Endothelial cell of umbilical vein (primary cell): ENCODE data around the gene MORN5. TPM values are rescaled to one million over a fixed set of nuclear protein-coding genes. Genes with fewer than 3 reads are reported as not detected.

Experiments used
- BruUV-seq: library from RNA; stranded (reverse); fragments of 400-500 nt; replicated peaks from 2 replicates; lab custom pipeline; 2021; lab: Mats Ljungman, UMichigan
- CTCF ChIA-PET: fragments of 300-600, 350-600 bp; sonication (Branson Sonifier 250); formaldehyde crosslinking; loops from one replicate; lab custom pipeline; 2021; ENCODE audit warnings: antibody characterized with exemption, inconsistent platforms; lab: Charles Lee
- POLR2A ChIA-PET: fragments of 300-600, 350-600 bp; sonication (Branson Sonifier 250); formaldehyde crosslinking; loops from one replicate; lab custom pipeline; 2021; ENCODE audit warnings: antibody characterized with exemption, inconsistent platforms; lab: Charles Lee
- DNase-seq: peaks from one replicate; pipeline ENCODE4 v3.0.0-alpha.2; 2011; ENCODE audit warnings: low read depth, low spot score
- FAIRE-seq: peaks from 2 replicates; lab custom pipeline; 2011; peaks lifted over from hg19 to GRCh38; lab: Jason Lieb, UNC
- H2AFZ ChIP-seq: 2 replicates; pipeline ENCODE4 v1.6.0; 2012; ENCODE audit warnings: low read depth, low read length, control low read depth, inconsistent platforms
- H3K27ac ChIP-seq: 2 replicates; pipeline ENCODE4 v1.5.1; 2011; ENCODE audit warnings: low read depth, mild to moderate bottlenecking, control low read depth, low read length, moderate library complexity; ENCODE audit not compliant: insufficient read depth
- H3K27me3 ChIP-seq, 2 experiments: 2 replicates each; pipeline versions ENCODE4 v1.6.0 to v1.6.1; 2011; ENCODE audit warnings: low read length in 2 of 2, mixed read lengths in 1 of 2; ENCODE audit not compliant: control insufficient read depth in 2 of 2, insufficient read depth in 2 of 2
- H3K36me3 ChIP-seq, 2 experiments: 2 replicates in 1 of 2; 3 replicates in 1 of 2; pipeline ENCODE4 v1.5.1; 2011; ENCODE audit warnings: low read length in 2 of 2, mild to moderate bottlenecking in 1 of 2, moderate library complexity in 1 of 2; ENCODE audit not compliant: control insufficient read depth in 2 of 2, insufficient read depth in 2 of 2; ENCODE audit errors: extremely low read depth in 1 of 2
- H3K4me1 ChIP-seq: 3 replicates; pipeline ENCODE4 v1.5.1; 2011; ENCODE audit warnings: mild to moderate bottlenecking, low read length; ENCODE audit not compliant: control insufficient read depth, insufficient read depth; ENCODE audit errors: extremely low read depth
- H3K4me2 ChIP-seq: 2 replicates; pipeline ENCODE4 v1.6.1; 2011; ENCODE audit warnings: low read length, control low read depth, mixed read lengths; ENCODE audit not compliant: insufficient read depth
- H3K4me3 ChIP-seq, 3 experiments: fragments of 200-600 bp in 1 of 3; sonication (generic), shearing (Covaris generic) in 1 of 3; replicated peaks in 1 of 3; 2 replicates each; pipeline ENCODE4 v1.5.1; 2011 to 2016; ENCODE audit warnings: control low read depth in 3 of 3, low read length in 3 of 3, mild to moderate bottlenecking in 2 of 3, inconsistent platforms in 1 of 3, low read depth in 1 of 3, moderate library complexity in 1 of 3; ENCODE audit not compliant: insufficient read depth in 1 of 3
- H3K79me2 ChIP-seq: 2 replicates; pipeline ENCODE4 v1.6.0; 2012; ENCODE audit warnings: low read length, inconsistent platforms; ENCODE audit not compliant: control insufficient read depth, insufficient read depth
- H3K9ac ChIP-seq: replicated peaks from 2 replicates; pipeline ENCODE3; 2011; ENCODE audit warnings: low read length, control low read depth; ENCODE audit not compliant: insufficient read depth; ENCODE audit errors: extremely low read depth
- H3K9me1 ChIP-seq: replicated peaks from 3 replicates; pipeline ENCODE4 v1.6.0; 2011; ENCODE audit warnings: mild to moderate bottlenecking, low read length; ENCODE audit not compliant: control insufficient read depth, insufficient read depth; ENCODE audit errors: extremely low read depth
- H3K9me3 ChIP-seq: replicated peaks from 2 replicates; pipeline ENCODE4 v1.5.1; 2012; ENCODE audit warnings: low read length, inconsistent platforms; ENCODE audit not compliant: control insufficient read depth, insufficient read depth
- H4K20me1 ChIP-seq: replicated peaks from 2 replicates; pipeline ENCODE3; 2011; ENCODE audit warnings: mild to moderate bottlenecking, low read length; ENCODE audit not compliant: control insufficient read depth, insufficient read depth; ENCODE audit errors: extremely low read depth
- CTCF ChIP-seq, 2 donors: IDR thresholded peaks; 1 replicate in 1 of 2; 2 replicates in 1 of 2; pipeline ENCODE4 v1.5.1; 2011; ENCODE audit warnings: low read length in 2 of 2, mild to moderate bottlenecking in 2 of 2, moderate library complexity in 2 of 2, control low read depth in 1 of 2, inconsistent platforms in 1 of 2, low read depth in 1 of 2; ENCODE audit not compliant: insufficient read depth in 1 of 2; ENCODE audit errors: extremely low read depth in 1 of 2
- EZH2 ChIP-seq: IDR thresholded peaks from 2 replicates; pipeline ENCODE4 v1.6.1; 2012; ENCODE audit warnings: borderline replicate concordance, low read depth, mild to moderate bottlenecking, moderate library complexity, low read length, inconsistent platforms; ENCODE audit not compliant: severe bottlenecking
- FOS ChIP-seq: IDR thresholded peaks from 2 replicates; pipeline ENCODE4 v1.6.1; 2011; ENCODE audit warnings: mild to moderate bottlenecking, low read length, moderate library complexity, borderline replicate concordance; ENCODE audit not compliant: insufficient read depth
- GATA2 ChIP-seq: IDR thresholded peaks from 2 replicates; pipeline ENCODE4 v1.7.0; 2011; ENCODE audit warnings: low read depth, mild to moderate bottlenecking, moderate library complexity, mixed read lengths, low read length; ENCODE audit not compliant: insufficient read length, insufficient read depth
- JUN ChIP-seq: IDR thresholded peaks from 2 replicates; pipeline ENCODE4 v1.6.1; 2011; ENCODE audit warnings: borderline replicate concordance, low read depth; ENCODE audit not compliant: insufficient read length, insufficient read depth
- MAX ChIP-seq: IDR thresholded peaks from 2 replicates; pipeline ENCODE4 v1.6.1; 2011; ENCODE audit not compliant: insufficient read depth, insufficient read length
- MYC ChIP-seq: IDR thresholded peaks from one replicate; pipeline ENCODE4 v1.6.1; 2011; ENCODE audit warnings: mild to moderate bottlenecking, low read depth, low read length
- POLR2A ChIP-seq: IDR thresholded peaks from 2 replicates; pipeline ENCODE4 v1.6.1; 2012; ENCODE audit warnings: low read depth, mild to moderate bottlenecking, control low read depth, low read length
- POLR2AphosphoS5 ChIP-seq: IDR thresholded peaks from 2 replicates; pipeline ENCODE4 v1.6.1; 2012; ENCODE audit warnings: low read depth, mild to moderate bottlenecking, control low read depth, low read length, moderate library complexity; ENCODE audit not compliant: insufficient read depth
- dilution Hi-C: fragments of 300-500 bp; cut with MboI; formaldehyde crosslinking; loops from one replicate; pipeline ENCODE4 v1.15.0; 2019; ENCODE audit warnings: low sequenced_read_pairs; ENCODE audit not compliant: extremely low pct_ligation_motif_present
- intact Hi-C: fragments of 100-400 bp; cut with micrococcal nuclease; formaldehyde crosslinking; loops from one replicate; pipeline ENCODE4 v1.10.0; 2022
- polyA plus RNA-seq, 4 experiments: library from polyadenylated mRNA; depleted of rRNA in 3 of 4; stranded (reverse) in 3 of 4; unstranded in 1 of 4; fragments of >200 nt; gene quantifications; 2 replicates each; pipeline versions ENCODE4 v1.2.1 to v1.2.3, GENCODE V29; 2011 to 2012; ENCODE audit warnings: missing spikeins in 1 of 4
- total RNA-seq: library from RNA; stranded (reverse); gene quantifications from 2 replicates; pipeline ENCODE4 v1.2.3, GENCODE V29; 2021

The MORN5 gene
- total and polyA plus RNA-seq, 2 donors (not counting 3 experiments of a cell fraction or from before 2014, with no cell fraction given), result not detected

- dilution Hi-C loops (no loop called here), intact Hi-C loops (no loop called here)
- Histone ChIP-seq H3K9me1 (no peaks in the 10 kb centered on the region), H3K27me3 (no peaks in the 10 kb centered on the region), H2AFZ (no peak overlapping the region), H3K4me2 (no peak overlapping the region), H3K9me3 (no peaks in the 10 kb centered on the region), H3K4me3 (no peak overlapping the region), H3K79me2 (no peaks in the 10 kb centered on the region), H3K9ac (no peak overlapping the region), H4K20me1 (no peaks in the 10 kb centered on the region), H3K4me1 (peaks cover 35% of the 10 kb centered on the region), H3K27ac (no peak overlapping the region), H3K36me3 (no peaks in the 10 kb centered on the region)
- BruUV-seq, result no TSS peak
- ChIA-PET CTCF (interaction anchor here (1.0 to 6.1 kb wide), 3 partner anchors 13 to 219 kb away, joined by 4 to 73 read pairs (median 47); no protein-coding TSS in a partner anchor), POLR2A (no interaction called here)
- no peak for FAIRE-seq
- TF ChIP-seq EZH2, result no peak
- no peak for TF ChIP-seq MYC
- no peak for TF ChIP-seq JUN
- TF ChIP-seq CTCF (IDR thresholded peaks at IDR 0.05; ENCODE audit: extremely low read depth in 1 of 2, insufficient read depth in 1 of 2, low read depth in 1 of 2, low read length in 2 of 2), result no peak
- no peak for TF ChIP-seq MAX
- no peak for TF ChIP-seq GATA2
- no peak for TF ChIP-seq FOS
- TF ChIP-seq POLR2AphosphoS5, result no peak
- no peak for TF ChIP-seq POLR2A
- DNase-seq, result no peak
These were observed 28.2 kb upstream of the MORN5 start for GRCh38 chr9:122131401-122132001.
